PC-3 (cell line): ENCODE data around the gene SLC25A21. TPM values are rescaled to one million over a fixed set of nuclear protein-coding genes. Genes with fewer than 3 reads are reported as not detected.

Experiments used
- ATAC-seq: fragments of 200-7000 bp; cut with Tn5 transposase; 2 replicates; pipeline ENCODE4 v1.9.1; 2020; ENCODE audit warnings: mild to moderate bottlenecking, moderate library complexity
- BruUV-seq: library from RNA; stranded (reverse); fragments of 400-500 nt; replicated peaks from 2 replicates; lab custom pipeline; 2021; lab: Mats Ljungman, UMichigan
- CTCF ChIA-PET: fragments of 300-600 bp; sonication (Branson Sonifier 250); formaldehyde crosslinking; loops from one replicate; lab custom pipeline; 2022; ENCODE audit warnings: antibody characterized with exemption; lab: Charles Lee
- POLR2A ChIA-PET: fragments of 300-600 bp; sonication (Branson Sonifier 250); formaldehyde crosslinking; loops from one replicate; lab custom pipeline; 2022; ENCODE audit warnings: antibody characterized with exemption; ENCODE audit not compliant: unreplicated experiment; lab: Charles Lee
- DNase-seq: peaks from one replicate; pipeline ENCODE4 v3.0.0-alpha.2; 2015
- H2AFZ ChIP-seq: fragments of 300-600 bp; sonication (generic); 2 replicates; pipeline ENCODE4 v1.6.0; 2016; ENCODE audit warnings: antibody characterized with exemption, low read length
- H3F3A ChIP-seq: fragments of 300-600 bp; sonication (generic); one replicate; pipeline ENCODE4 v1.6.0; 2017; ENCODE audit warnings: antibody characterized with exemption, low read length, control low read depth, mild to moderate bottlenecking; ENCODE audit not compliant: unreplicated experiment
- H3K27ac ChIP-seq: fragments of 300-600 bp; sonication (generic); 2 replicates; pipeline ENCODE4 v1.5.1; 2016; ENCODE audit warnings: mild to moderate bottlenecking, low read length
- H3K27me3 ChIP-seq: fragments of 300-600 bp; sonication (generic); 2 replicates; pipeline ENCODE4 v1.6.1; 2016; ENCODE audit warnings: low read length, mixed read lengths
- H3K36me3 ChIP-seq: fragments of 300-600 bp; sonication (generic); 2 replicates; pipeline ENCODE4 v1.6.1; 2016; ENCODE audit warnings: low read depth, mixed run types, low read length, mixed read lengths
- H3K4me1 ChIP-seq: fragments of 300-600 bp; sonication (generic); 2 replicates; pipeline ENCODE4 v1.5.1; 2016; ENCODE audit warnings: low read length; ENCODE audit not compliant: insufficient read depth
- H3K4me2 ChIP-seq: fragments of 300-600 bp; sonication (generic); 2 replicates; pipeline ENCODE4 v1.6.0; 2016; ENCODE audit warnings: low read length
- H3K4me3 ChIP-seq: fragments of 300-600 bp; sonication (generic); 2 replicates; pipeline ENCODE4 v1.5.1; 2016; ENCODE audit warnings: mild to moderate bottlenecking, low read length, mixed read lengths
- H3K79me2 ChIP-seq: fragments of 300-600 bp; sonication (generic); 2 replicates; pipeline ENCODE4 v1.6.1; 2017; ENCODE audit warnings: low read length, mixed read lengths
- H3K9ac ChIP-seq: fragments of 300-600 bp; sonication (generic); 2 replicates; pipeline ENCODE4 v1.6.0; 2016; ENCODE audit warnings: mild to moderate bottlenecking, low read length
- H3K9me2 ChIP-seq: fragments of 300-600 bp; sonication (generic); replicated peaks from 2 replicates; pipeline ENCODE4 v1.6.1; 2016; ENCODE audit warnings: mixed run types, low read length, mixed read lengths
- H3K9me3 ChIP-seq: fragments of 300-600 bp; sonication (generic); 2 replicates; pipeline ENCODE4 v1.6.1; 2016; ENCODE audit warnings: low read length, mixed read lengths
- H4K20me1 ChIP-seq: fragments of 300-600 bp; sonication (generic); 2 replicates; pipeline ENCODE4 v1.6.1; 2016; ENCODE audit warnings: low read length, mixed read lengths
- EZH2 ChIP-seq: fragments of 300-600 bp; sonication (generic); IDR thresholded peaks from one replicate; pipeline ENCODE4 v1.6.1; 2017; ENCODE audit warnings: antibody characterized with exemption, mild to moderate bottlenecking, low read length; ENCODE audit not compliant: unreplicated experiment
- EZH2phosphoT487 ChIP-seq: fragments of 300-600 bp; sonication (generic); IDR thresholded peaks from 2 replicates; pipeline ENCODE4 v1.6.1; 2018; ENCODE audit warnings: mild to moderate bottlenecking, antibody characterized with exemption, low read length, borderline replicate concordance
- intact Hi-C: fragments of 100-400 bp; cut with micrococcal nuclease; formaldehyde crosslinking; loops from 2 replicates; pipeline ENCODE4 v1.9.0; 2023
- total RNA-seq: library from RNA; depleted of rRNA; stranded (reverse); fragments of >200 nt; gene quantifications from 2 replicates; pipeline ENCODE4 v1.2.3, GENCODE V29; 2014
- TF ChIP-seq, protein P1 (sequence below): fragments of 300-600 bp; sonication (generic); conservative IDR thresholded peaks from 2 replicates; pipeline ENCODE4 v1.5.1; 2017; ENCODE audit warnings: antibody characterized with exemption, low read depth, mild to moderate bottlenecking, low read length

Gene SLC25A21
- total RNA-seq, 1 experiment from 2014 or later = 0.87 TPM

DNA sequence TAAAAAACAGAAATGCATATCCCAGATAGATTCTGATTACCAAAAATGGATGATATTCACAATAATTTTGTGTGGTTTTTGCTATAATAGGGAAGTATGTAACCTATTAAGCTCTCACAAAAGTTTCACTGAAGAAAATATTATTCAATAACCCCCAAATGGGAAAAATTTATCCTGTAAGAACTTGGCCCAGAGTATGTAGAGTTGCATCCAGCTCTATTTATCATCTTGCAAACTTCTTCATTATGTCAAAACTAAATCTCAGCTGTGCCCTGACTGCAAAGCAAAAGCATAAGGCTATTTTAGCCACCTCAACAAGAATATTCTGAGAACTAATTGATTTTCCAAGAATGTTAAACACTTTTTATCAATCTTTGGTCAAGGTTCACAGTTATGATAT lies 311.6 kb downstream of the SLC25A21 start:
- BruUV-seq = no TSS peak
- Histone ChIP-seq H3K4me3 (no peak overlapping the region), H3K9me3 (no peaks in the 10 kb centered on the region), H4K20me1 (no peaks in the 10 kb centered on the region), H3K9me2 (no peaks in the 10 kb centered on the region), H3F3A (no peaks in the 10 kb centered on the region), H3K27ac (no peak overlapping the region), H2AFZ (no peak overlapping the region), H3K9ac (no peak overlapping the region), H3K27me3 (no peaks in the 10 kb centered on the region), H3K4me2 (no peak overlapping the region), H3K36me3 (no peaks in the 10 kb centered on the region), H3K4me1 (peaks cover 12% of the 10 kb centered on the region), H3K79me2 (no peaks in the 10 kb centered on the region)
- TF ChIP-seq, protein P1, sequence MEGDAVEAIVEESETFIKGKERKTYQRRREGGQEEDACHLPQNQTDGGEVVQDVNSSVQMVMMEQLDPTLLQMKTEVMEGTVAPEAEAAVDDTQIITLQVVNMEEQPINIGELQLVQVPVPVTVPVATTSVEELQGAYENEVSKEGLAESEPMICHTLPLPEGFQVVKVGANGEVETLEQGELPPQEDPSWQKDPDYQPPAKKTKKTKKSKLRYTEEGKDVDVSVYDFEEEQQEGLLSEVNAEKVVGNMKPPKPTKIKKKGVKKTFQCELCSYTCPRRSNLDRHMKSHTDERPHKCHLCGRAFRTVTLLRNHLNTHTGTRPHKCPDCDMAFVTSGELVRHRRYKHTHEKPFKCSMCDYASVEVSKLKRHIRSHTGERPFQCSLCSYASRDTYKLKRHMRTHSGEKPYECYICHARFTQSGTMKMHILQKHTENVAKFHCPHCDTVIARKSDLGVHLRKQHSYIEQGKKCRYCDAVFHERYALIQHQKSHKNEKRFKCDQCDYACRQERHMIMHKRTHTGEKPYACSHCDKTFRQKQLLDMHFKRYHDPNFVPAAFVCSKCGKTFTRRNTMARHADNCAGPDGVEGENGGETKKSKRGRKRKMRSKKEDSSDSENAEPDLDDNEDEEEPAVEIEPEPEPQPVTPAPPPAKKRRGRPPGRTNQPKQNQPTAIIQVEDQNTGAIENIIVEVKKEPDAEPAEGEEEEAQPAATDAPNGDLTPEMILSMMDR = no peak
- no peak for ATAC-seq
- ChIA-PET POLR2A (no interaction called here), CTCF (no interaction called here)
- intact Hi-C loops = no loop called here
- no peak for DNase-seq

DNA sequence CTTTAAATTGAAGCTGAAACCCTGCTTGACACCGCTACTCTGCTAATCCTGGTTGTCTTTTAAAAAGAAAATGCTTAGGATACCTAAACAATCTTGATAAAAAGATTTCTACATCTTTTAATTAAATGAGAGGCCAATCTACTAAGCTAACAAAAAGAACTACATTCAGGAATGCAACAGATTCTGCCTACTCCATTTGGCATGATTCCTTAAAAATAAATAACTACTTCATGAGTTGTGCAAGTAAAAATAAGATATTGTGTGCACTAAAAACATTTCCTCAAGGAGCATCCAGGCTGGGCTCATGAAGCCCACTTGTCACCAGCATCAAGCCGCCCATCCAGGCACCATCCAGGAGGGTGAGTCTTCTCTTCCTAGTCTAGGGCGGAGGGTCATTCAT lies 313.3 kb downstream of the SLC25A21 start:
- Histone ChIP-seq H3K36me3 (no peaks in the 10 kb centered on the region), H3K4me2 (no peak overlapping the region), H3K9ac (no peak overlapping the region), H3K27ac (no peak overlapping the region), H3K4me3 (no peak overlapping the region), H2AFZ (no peak overlapping the region), H3K4me1 (peaks cover 18% of the 10 kb centered on the region), H3F3A (no peaks in the 10 kb centered on the region), H3K9me3 (no peaks in the 10 kb centered on the region), H3K79me2 (no peaks in the 10 kb centered on the region), H3K27me3 (no peaks in the 10 kb centered on the region), H3K9me2 (no peaks in the 10 kb centered on the region), H4K20me1 (no peaks in the 10 kb centered on the region)
- intact Hi-C loops = no loop called here
- no peak for ATAC-seq
- ChIA-PET POLR2A (no interaction called here), CTCF (no interaction called here)
- no peak for DNase-seq
- no TSS peak for BruUV-seq
- no peak for TF ChIP-seq EZH2phosphoT487
- TF ChIP-seq, protein P1 = no peak
- no peak for TF ChIP-seq EZH2

- BruUV-seq = no TSS peak
- no peak overlapping the region for H3K27ac ChIP-seq
- no peak overlapping the region for H3K4me3 ChIP-seq
- H3K36me3 ChIP-seq = no peaks in the 10 kb centered on the region
- ChIA-PET CTCF (no interaction called here), POLR2A (no interaction called here)
- ATAC-seq = no peak
- H3K9me3 ChIP-seq = no peaks in the 10 kb centered on the region
- intact Hi-C loops = no loop called here
- no peaks in the 10 kb centered on the region for H4K20me1 ChIP-seq
- no peaks in the 10 kb centered on the region for H3F3A ChIP-seq
- H3K9ac ChIP-seq = no peak overlapping the region
- no peaks in the 10 kb centered on the region for H3K27me3 ChIP-seq
- H3K79me2 ChIP-seq = no peaks in the 10 kb centered on the region
- DNase-seq = no peak
- H2AFZ ChIP-seq = no peak overlapping the region
- TF ChIP-seq, protein P1 = no peak
- TF ChIP-seq EZH2phosphoT487 (no peak), EZH2 (no peak)
- H3K4me1 ChIP-seq = peaks cover 18% of the 10 kb centered on the region
- H3K9me2 ChIP-seq = no peaks in the 10 kb centered on the region
- no peak overlapping the region for H3K4me2 ChIP-seq
Observed at GRCh38 chr14:36857842-36858445, 314.5 kb downstream of the SLC25A21 start.
